Gastroesophageal sphincter (tissue), 4 donors: ENCODE measurements around the gene ALDOA. TPM values are rescaled to one million over a fixed set of nuclear protein-coding genes. Genes with fewer than 3 reads are reported as not detected.
"Not testable (repeated sequence)": the region's sequence is repeated elsewhere in the genome, so short reads cannot be mapped to it uniquely, and the experiment has no call there.

Source experiments
- ATAC-seq: fragments of 150-250 bp; one replicate; pipeline ENCODE4 v1.9.1; 2016; ENCODE audit warnings: mild to moderate bottlenecking, moderate library complexity
- H3K27ac ChIP-seq, 4 donors: fragments of 200-600 bp; sonication (generic) in 3 of 4; 1 replicate in 3 of 4; 2 replicates in 1 of 4; pipeline ENCODE4 v1.5.1; 2016 to 2019
- H3K27me3 ChIP-seq: fragments of 200-600 bp; sonication (generic); one replicate; pipeline ENCODE4 v1.5.1; 2019
- H3K36me3 ChIP-seq, 2 donors: fragments of 200-600 bp; sonication (generic); one replicate each; pipeline ENCODE4 v1.5.1; 2019; ENCODE audit warnings: control low read depth in 1 of 2
- H3K4me1 ChIP-seq, 3 donors: fragments of 200-600 bp; sonication (generic); 1 replicate in 2 of 3; 2 replicates in 1 of 3; pipeline ENCODE4 v1.5.1; 2016 to 2019; ENCODE audit warnings: control low read depth in 2 of 3
- H3K4me3 ChIP-seq, 2 donors: fragments of 200-600 bp; sonication (generic); one replicate each; pipeline ENCODE4 v1.5.1; 2019; ENCODE audit warnings: mild to moderate bottlenecking in 1 of 2, moderate library complexity in 1 of 2
- H3K9me3 ChIP-seq, 3 donors: fragments of 200-600 bp; sonication (generic); one replicate each; pipeline ENCODE4 v1.5.1; 2017 to 2019; ENCODE audit warnings: control low read depth in 2 of 3
- EP300 ChIP-seq: sonication (generic); formaldehyde crosslinking; IDR thresholded peaks from one replicate; pipeline ENCODE4 v1.6.1; 2017; ENCODE audit warnings: antibody characterized with exemption, mild to moderate bottlenecking
- POLR2A ChIP-seq, 2 donors: fragments of 450-650 bp; IDR thresholded peaks; one replicate each; pipeline ENCODE4 v1.6.1; 2017; ENCODE audit warnings: antibody characterized with exemption in 2 of 2, mild to moderate bottlenecking in 2 of 2, moderate library complexity in 1 of 2
- POLR2AphosphoS5 ChIP-seq: sonication (generic); formaldehyde crosslinking; IDR thresholded peaks from one replicate; pipeline ENCODE4 v1.6.1; 2017; ENCODE audit warnings: antibody characterized with exemption
- WGBS, 2 donors: methylation state at CpG; one replicate each; pipeline ENCODE4 v1.1.5; 2018; ENCODE audit warnings: low coverage in 1 of 2; 5-methylcytosine and 5-hydroxymethylcytosine counted together
- total RNA-seq, 4 donors: library from RNA; depleted of rRNA; stranded (reverse); fragments of >200 nt; gene quantifications; one replicate each; pipeline ENCODE4 v1.1.0, GENCODE V29; 2016
- TF ChIP-seq, protein P1 (sequence below), 4 experiments: fragments of 200-600 bp in 2 of 4; fragments of 450-650 bp in 2 of 4; sonication (generic) in 1 of 4; IDR thresholded peaks; one replicate each; pipeline ENCODE4 v1.5.1; 2017 to 2019; ENCODE audit warnings: antibody characterized with exemption in 4 of 4, mild to moderate bottlenecking in 2 of 4, moderate library complexity in 2 of 4

The ALDOA gene
- total RNA-seq, 4 donors from 2014 or later = 1,018 to 1,914 (median 1,258) TPM

DNA sequence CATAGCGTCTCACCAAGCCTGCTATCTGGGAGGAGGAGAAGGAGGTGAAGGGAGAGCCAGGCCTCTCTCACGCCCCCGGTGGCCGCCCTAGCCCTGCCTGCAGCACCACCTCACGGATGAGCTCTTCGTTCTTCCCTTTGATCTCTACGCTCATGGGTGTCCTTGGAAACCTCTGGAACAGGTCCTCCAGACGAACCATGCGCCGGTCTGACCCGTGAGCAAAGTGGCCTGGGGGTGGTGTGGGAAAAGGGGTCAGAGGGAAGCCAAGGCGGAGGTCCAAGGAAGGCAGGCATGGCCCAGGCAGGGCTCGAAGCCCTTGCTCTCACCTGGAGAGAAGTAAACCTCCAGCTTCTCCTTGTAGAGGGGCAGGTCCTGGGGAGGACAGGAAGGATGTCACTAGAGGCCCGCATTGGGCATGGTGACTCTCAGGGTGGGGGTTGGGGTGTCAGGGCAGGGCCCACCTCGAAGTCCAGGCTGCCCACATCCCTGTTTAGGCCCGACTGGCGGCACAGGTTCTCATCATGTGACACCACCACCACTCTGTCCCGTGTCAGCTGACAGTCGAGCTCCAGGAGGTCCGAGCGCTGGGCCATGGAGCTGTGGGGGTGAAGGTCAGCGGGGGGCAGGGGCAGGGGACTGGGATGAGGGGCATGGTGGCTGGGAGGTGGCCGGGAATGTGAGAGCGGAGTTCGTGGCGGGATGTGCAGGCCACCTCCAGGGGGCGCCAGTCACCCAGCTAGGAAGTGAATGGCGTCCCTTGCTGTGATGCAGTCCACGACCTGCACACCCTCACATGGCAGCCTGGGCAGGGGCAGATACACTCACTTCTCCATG lies 46.9 kb downstream of the ALDOA start:
- Histone ChIP-seq H3K4me1 (peaks cover 0 to 14% (median 0%) of the 10 kb centered on the region in 3 donors), H3K36me3 (peaks cover 0 to 97% of the 10 kb centered on the region in 2 donors)
- ATAC-seq = peak; percentile 49

DNA sequence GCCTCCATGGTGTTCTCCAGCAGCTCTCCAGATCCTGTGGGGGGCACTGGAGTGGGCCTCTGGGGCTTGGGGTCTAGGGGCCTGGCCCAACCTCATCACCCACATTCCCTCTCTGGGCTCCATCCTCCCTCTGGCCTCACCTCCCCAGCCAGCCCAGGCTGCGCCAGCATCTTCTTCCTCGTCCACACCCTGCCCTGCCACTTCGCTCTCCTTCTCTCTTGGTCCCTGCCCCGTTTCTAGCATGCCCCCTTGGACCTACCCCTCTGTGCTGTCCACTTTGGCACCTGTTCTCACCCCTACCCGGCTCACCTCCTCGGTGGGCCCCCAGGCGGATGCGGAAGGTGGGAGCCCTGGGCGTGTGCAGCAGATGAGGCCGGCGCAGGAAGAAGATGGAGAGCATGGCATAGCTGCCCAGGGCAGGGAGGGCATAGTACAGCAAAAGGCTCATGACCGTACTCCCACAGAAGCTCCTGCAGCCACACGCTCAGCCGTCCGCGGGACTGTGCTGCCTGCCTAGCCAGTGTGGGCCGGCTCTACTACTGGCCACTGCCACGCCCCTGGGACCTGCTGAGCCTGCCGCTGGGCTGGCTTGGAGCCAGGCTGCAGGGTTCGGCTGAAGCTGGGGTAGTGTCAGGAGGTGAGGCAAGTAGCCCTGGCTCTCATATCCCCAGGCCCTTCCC lies 47.6 kb downstream of the ALDOA start, which contains the start of gene GDPD3:
TSS of gene GDPD3 (minus strand) at position 507 of the 680 bp plus-strand sequence. CDS start at position 448, 59 bp downstream.
- Histone ChIP-seq H3K4me3 (no peak within 1 kb of the TSS), H3K36me3 (peaks cover 0 to 97% of the 10 kb centered on the region in 2 donors), H3K27me3 (no peaks in the 10 kb centered on the region), H3K9me3 (no peaks in the 10 kb centered on the region), H3K27ac (peak within 1 kb of the TSS in 1 of 4 donors; percentile 12), H3K4me1 (peaks cover 0 to 14% (median 0%) of the 10 kb centered on the region in 3 donors)
- ATAC-seq = peak; percentile 40
- TF ChIP-seq POLR2AphosphoS5 (no peak), EP300 (no peak), POLR2A (IDR thresholded peaks at IDR 0.05) (no peak)
- TF ChIP-seq, protein P1, sequence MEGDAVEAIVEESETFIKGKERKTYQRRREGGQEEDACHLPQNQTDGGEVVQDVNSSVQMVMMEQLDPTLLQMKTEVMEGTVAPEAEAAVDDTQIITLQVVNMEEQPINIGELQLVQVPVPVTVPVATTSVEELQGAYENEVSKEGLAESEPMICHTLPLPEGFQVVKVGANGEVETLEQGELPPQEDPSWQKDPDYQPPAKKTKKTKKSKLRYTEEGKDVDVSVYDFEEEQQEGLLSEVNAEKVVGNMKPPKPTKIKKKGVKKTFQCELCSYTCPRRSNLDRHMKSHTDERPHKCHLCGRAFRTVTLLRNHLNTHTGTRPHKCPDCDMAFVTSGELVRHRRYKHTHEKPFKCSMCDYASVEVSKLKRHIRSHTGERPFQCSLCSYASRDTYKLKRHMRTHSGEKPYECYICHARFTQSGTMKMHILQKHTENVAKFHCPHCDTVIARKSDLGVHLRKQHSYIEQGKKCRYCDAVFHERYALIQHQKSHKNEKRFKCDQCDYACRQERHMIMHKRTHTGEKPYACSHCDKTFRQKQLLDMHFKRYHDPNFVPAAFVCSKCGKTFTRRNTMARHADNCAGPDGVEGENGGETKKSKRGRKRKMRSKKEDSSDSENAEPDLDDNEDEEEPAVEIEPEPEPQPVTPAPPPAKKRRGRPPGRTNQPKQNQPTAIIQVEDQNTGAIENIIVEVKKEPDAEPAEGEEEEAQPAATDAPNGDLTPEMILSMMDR (IDR thresholded peaks at IDR 0.05) = no peak
- 77% methylated on average over 4 of the region's 20 CpGs; no CpG with 5 or more reads in 1 of the 2 donors for WGBS, 2 donors

More for the DNA sequence above, 46.9 kb downstream of the ALDOA start:
- TF ChIP-seq POLR2AphosphoS5 = no peak
- TF ChIP-seq, protein P1 (IDR thresholded peaks at IDR 0.05) = peak in 3 of 4 experiments; percentile 53 to 77 (median 70)
- no peak overlapping the region for H3K4me3 ChIP-seq
- no peak overlapping the region for H3K27ac ChIP-seq
- 71 to 78% methylated on average over 4 to 5 of the region's 29 CpGs for WGBS, 2 donors
- H3K9me3 ChIP-seq = no peaks in the 10 kb centered on the region
- no peaks in the 10 kb centered on the region for H3K27me3 ChIP-seq

DNA sequence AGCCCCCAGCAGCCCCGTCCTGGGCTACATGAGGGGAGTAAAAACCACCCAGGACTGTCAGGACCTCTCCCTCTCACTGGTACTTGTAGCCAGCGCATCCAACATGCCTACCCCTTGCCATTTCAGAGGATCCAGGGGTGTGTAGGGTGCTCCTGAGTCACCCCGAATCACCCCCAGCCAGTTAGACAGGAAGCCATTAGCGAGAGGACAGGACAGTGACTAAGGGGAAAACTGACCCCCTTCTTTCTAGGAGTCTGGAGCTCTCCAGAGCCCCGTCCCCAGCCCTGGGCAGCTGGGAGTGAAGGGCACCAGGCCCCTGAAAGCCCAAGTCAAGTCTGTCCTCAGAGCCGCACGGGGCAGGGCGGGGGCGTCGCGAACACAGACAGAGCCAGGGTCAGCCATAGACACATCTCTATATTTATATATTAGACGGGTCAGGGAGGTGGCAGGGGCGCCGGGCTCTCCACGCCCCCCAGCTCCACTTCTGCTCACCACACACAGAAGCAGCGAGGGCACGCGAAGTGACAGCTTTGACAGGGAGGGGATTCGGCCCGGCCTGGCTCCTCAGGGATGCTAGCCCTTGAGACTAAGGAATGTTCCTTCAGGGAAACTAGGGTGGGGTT lies 48.3 kb downstream of the ALDOA start:
- Histone ChIP-seq H3K9me3 (no peaks in the 10 kb centered on the region), H3K27ac (peak overlapping the region in 1 of 4 donors; percentile 12), H3K4me1 (peaks cover 0 to 14% (median 0%) of the 10 kb centered on the region in 3 donors), H3K4me3 (no peak overlapping the region), H3K27me3 (no peaks in the 10 kb centered on the region), H3K36me3 (peaks cover 0 to 98% of the 10 kb centered on the region in 2 donors)
- peak; percentile 14 for ATAC-seq
- WGBS, 2 donors = 77 to 90% methylated on average over 4 to 8 of the region's 20 CpGs
- TF ChIP-seq POLR2AphosphoS5 = no peak
- TF ChIP-seq, protein P1 (IDR thresholded peaks at IDR 0.05) = no peak
- TF ChIP-seq POLR2A (IDR thresholded peaks at IDR 0.05) = no peak
- no peak for TF ChIP-seq EP300

DNA sequence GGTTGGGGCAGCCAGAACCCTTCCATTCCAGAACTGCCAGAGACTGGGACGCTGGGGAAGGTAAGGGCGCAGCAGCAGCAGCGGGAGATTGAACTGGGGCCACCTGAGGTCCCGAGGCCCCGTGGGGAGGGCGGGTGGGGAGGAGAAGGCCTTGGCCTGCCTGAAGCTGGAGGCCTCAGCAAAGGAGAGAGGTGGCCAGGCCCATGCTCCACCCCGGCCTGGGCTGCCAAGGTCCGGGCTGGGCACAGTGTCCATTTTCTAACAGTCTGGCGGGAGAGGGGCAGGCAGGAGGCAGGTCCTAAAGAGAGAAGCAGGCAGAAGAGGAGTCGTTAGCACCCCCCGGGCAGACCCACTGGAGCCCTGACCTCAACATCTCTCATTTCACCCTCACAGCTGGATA lies 48.9 kb downstream of the ALDOA start:
- peaks cover 0 to 98% of the 10 kb centered on the region in 2 donors for H3K36me3 ChIP-seq

DNA sequence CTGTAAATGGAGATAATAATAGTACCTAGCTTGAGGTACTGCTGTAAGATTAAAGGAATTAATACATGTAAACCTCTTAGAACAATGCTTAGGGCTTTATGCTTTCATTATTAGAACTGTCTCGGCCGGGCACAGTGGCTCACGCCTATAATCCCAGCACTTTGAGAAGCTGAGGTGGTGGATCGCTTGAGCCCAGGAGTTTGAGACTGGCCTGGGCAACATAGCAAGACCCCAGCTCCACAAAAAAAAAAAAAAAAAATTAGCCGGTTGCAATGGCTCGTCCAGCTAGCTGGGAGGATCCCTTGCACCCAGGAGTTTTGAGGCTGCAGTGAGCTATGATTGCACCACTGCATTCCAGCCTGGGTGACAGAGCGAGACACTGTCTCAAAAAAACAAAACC lies 49.3 kb downstream of the ALDOA start:
- not testable (repeated sequence) for H3K27me3 ChIP-seq, ATAC-seq, H3K9me3 ChIP-seq, H3K4me3 ChIP-seq, H3K27ac ChIP-seq
- Histone ChIP-seq H3K4me1 (peaks cover 0 to 14% (median 0%) of the 10 kb centered on the region in 3 donors), H3K36me3 (peaks cover 0 to 98% of the 10 kb centered on the region in 2 donors)
- 98% methylated on average over 6 of the region's 7 CpGs; no CpG with 5 or more reads in 1 of the 2 donors for WGBS, 2 donors

More for the DNA sequence above, 48.9 kb downstream of the ALDOA start:
- H3K4me3 ChIP-seq = no peak overlapping the region
- ATAC-seq = no peak
- H3K4me1 ChIP-seq = peaks cover 0 to 14% (median 0%) of the 10 kb centered on the region in 3 donors
- H3K27ac ChIP-seq = no peak overlapping the region
- no peaks in the 10 kb centered on the region for H3K9me3 ChIP-seq
- no peaks in the 10 kb centered on the region for H3K27me3 ChIP-seq
- 67% methylated on average over 5 of the region's 11 CpGs; no CpG with 5 or more reads in 1 of the 2 donors for WGBS, 2 donors
- TF ChIP-seq, protein P1 (IDR thresholded peaks at IDR 0.05) = no peak
- TF ChIP-seq POLR2A (IDR thresholded peaks at IDR 0.05) (no peak), EP300 (no peak), POLR2AphosphoS5 (no peak)
